Measurements from ENCODE around the gene PRR29.
A peak's percentile ranks its signal among the peaks of the same experiment; 100 is the strongest.

Gene PRR29

DNA sequence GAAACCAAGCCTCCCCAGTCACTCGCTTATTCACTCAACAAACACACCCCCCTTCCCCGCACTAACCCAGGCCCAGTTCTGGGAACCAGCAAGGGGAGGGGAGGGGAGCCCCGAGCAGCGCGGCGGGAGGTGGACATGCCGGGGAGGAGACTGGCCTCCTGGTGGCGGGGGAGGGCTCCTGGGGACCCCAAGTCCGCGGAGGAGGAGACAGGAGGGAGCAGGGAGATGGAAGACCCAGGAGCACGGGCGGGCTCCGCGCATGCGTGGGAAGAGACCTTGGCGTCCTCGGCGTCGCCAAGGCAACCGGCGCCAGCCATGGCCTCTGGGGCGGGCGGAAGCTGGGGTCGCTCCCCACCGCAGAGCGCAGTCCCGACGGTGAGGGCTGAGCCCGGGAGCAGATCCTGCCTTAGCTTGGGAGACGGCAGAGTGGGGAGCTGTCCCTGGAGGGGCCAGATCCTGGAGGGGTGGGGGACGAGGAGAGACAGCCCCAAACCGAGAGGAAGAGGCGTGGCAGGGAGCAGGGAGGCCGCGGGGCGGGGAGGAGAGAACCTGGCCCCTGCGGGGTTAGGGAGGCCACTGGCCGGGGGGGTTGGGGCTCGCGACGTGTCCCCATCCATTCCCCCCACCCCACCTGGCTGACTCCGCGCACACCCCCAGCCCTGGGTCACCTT, at the start of gene PRR29:
PRR29 (plus strand) TSS at position 302 of the 671 bp plus-strand sequence; CDS start at position 316, 14 bp downstream.
- Histone ChIP-seq H3K9ac (ENCODE audit: low read length) (peak within 1 kb of the TSS; percentile 40), H3K4me3 (ENCODE audit: low read depth, low read length) (peak within 1 kb of the TSS; percentile 98), H3K9me3 (ENCODE audit: control insufficient read depth, insufficient read depth, low read depth, low read length) (no peaks in the 10 kb centered on the region), H3K27me3 (ENCODE audit: control insufficient read depth, insufficient read depth, low read length) (peaks cover 48% of the 10 kb centered on the region), H3K36me3 (ENCODE audit: control insufficient read depth, insufficient read depth, low read length) (no peaks in the 10 kb centered on the region), H3K4me1 (ENCODE audit: control insufficient read depth, insufficient read depth, low read length) (peaks cover 7% of the 10 kb centered on the region), H3K27ac (ENCODE audit: low read depth, low read length) (no peak within 1 kb of the TSS)

DNA sequence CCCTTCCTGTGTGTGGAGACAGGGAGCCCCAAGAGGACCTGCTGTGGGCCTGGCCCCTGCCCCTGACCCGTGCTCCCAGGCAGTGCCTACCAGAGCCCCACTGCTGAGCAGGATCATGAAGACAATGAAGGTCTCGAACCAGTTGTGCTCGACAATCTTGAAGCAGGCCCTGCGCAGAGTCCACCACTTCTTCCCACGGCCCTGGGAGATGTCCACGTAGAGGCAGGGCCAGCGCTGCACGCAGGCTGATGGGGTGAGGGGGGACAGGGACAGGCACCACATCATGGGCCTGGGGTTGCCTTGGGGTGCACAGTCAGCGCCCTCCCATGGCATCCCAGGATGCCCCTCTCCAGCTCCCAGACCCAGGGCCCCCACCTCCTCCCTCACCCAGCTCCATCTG, 49.6 kb upstream of the PRR29 start:
- Histone ChIP-seq H3K9ac (ENCODE audit: low read length) (no peak overlapping the region), H3K27me3 (ENCODE audit: control insufficient read depth, insufficient read depth, low read length) (no peaks in the 10 kb centered on the region), H3K9me3 (ENCODE audit: control insufficient read depth, insufficient read depth, low read depth, low read length) (no peaks in the 10 kb centered on the region), H3K4me1 (ENCODE audit: control insufficient read depth, insufficient read depth, low read length) (peaks cover 4% of the 10 kb centered on the region), H3K4me3 (ENCODE audit: low read depth, low read length) (no peak overlapping the region), H3K27ac (ENCODE audit: low read depth, low read length) (no peak overlapping the region), H3K36me3 (ENCODE audit: control insufficient read depth, insufficient read depth, low read length) (no peaks in the 10 kb centered on the region)

DNA sequence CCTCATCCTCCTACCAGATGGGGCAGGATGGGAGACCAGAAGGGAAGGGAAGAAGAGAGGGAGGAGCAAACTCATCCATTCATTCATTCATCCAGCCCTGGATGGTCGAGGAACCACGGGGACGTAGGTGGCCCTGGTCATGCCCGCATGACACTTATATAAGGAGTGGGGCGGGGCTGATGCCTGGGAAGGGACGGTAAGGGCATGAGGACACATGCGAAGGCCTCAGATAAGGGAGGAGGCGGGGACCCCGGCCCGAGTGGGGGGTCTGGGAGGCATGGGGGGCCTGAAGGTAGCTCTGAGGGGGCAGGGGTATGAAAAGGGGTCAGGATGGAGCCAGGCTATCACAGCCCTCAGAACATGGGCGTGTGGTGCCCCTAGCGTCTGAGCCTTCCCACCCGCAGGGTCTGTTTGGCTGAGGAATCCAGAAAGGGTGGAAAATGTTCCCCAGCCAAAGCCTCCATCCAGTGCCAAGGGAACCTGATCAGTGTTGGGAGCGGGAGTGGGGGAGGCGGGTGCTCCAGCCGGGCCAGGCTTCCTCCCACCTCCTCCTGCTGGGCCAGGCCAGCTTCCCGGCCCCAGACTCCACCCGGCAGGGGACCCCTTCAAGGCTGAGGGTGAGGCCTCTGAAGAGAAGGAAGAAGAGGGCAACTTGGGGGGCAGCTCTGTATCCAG, 48.4 kb upstream of the PRR29 start:
- Histone ChIP-seq H3K9me3 (ENCODE audit: control insufficient read depth, insufficient read depth, low read depth, low read length) (no peaks in the 10 kb centered on the region), H3K27ac (ENCODE audit: low read depth, low read length) (no peak overlapping the region), H3K4me1 (ENCODE audit: control insufficient read depth, insufficient read depth, low read length) (peaks cover 4% of the 10 kb centered on the region), H3K9ac (ENCODE audit: low read length) (no peak overlapping the region), H3K4me3 (ENCODE audit: low read depth, low read length) (no peak overlapping the region), H3K36me3 (ENCODE audit: control insufficient read depth, insufficient read depth, low read length) (no peaks in the 10 kb centered on the region), H3K27me3 (ENCODE audit: control insufficient read depth, insufficient read depth, low read length) (no peaks in the 10 kb centered on the region)

DNA sequence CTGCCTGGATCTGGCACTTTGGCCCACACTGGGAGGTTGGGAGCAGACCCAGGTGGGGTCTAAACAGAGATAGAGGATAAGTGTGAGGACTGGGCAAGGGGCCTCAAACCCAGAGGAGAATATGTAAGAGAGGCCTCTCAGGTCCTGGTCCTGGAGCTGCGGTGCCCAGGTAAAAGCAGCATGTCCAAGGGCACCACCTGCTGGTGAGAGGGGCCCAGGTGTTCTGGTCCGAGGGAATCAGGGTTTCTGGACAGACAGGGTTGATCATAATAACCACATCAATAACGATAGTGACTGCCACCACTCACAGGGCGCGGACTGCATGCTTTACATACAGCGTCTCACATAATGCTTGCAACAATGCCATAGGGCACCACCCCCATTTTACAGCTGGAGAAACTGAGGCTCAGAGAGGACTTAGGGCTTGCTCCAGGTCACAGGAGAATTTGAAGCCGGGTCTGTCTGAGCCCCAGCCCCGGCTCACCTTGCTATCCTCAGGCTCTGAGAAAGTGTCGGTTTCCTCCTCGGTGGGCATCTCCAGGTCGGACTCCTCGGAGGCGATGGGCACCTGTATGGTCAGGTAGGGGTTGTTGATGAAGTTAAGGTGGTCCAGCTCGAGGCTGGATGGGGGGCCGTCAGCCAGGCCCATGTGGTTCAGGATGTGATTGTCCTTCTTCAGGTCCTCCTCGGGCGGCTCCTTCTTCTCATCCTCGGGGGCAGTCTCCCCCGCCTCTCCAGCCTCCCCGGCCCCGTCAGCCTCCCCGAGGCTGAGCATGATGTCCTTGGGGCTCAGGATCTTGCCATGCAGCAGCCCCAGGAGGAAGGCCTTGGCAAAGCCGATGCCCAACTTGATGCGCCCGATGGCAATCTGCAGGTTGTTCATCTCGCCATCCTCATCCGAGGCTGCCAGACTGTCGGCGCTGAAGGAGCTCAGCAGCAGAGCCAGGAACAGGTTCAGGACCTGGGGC, 46.9 kb upstream of the PRR29 start:
- Histone ChIP-seq H3K27me3 (ENCODE audit: control insufficient read depth, insufficient read depth, low read length) (no peaks in the 10 kb centered on the region), H3K4me3 (ENCODE audit: low read depth, low read length) (no peak overlapping the region), H3K36me3 (ENCODE audit: control insufficient read depth, insufficient read depth, low read length) (no peaks in the 10 kb centered on the region), H3K9ac (ENCODE audit: low read length) (no peak overlapping the region), H3K4me1 (ENCODE audit: control insufficient read depth, insufficient read depth, low read length) (peaks cover 4% of the 10 kb centered on the region), H3K27ac (ENCODE audit: low read depth, low read length) (no peak overlapping the region), H3K9me3 (ENCODE audit: control insufficient read depth, insufficient read depth, low read depth, low read length) (no peaks in the 10 kb centered on the region)

DNA sequence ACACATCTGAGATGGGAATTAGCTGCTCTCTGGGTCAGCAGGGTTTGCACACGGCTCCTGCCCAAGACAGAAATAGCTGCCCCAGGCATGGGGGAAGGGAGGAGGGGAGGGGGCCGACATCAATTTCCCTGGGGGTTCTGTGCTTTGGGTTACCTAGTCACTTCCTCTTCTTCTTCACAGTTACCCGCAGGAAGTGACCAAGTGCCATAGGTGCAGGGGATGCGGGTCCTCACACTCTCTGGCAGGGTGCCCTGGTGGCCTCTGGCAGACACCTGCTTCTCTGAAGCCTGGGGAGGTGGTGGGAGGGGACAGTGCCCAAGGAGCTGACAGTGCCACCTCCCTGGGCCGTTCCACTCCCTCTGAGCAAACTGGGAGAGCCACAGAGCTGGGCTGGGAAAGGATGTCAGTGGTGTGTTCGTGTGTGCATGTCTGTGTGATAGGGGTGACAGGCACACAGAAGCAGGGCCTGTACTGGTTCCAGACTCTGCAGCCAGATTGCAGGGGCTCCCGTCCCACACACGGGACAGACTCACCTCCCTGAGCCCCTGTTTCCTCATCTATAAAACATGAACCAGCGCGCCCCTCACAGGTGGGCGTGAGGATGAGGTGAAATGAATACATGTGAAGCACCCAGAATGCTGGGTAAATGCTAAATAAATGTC, 43.6 kb upstream of the PRR29 start:
- H3K27ac ChIP-seq (ENCODE audit: low read depth, low read length), result no peak overlapping the region
- H3K9me3 ChIP-seq (ENCODE audit: control insufficient read depth, insufficient read depth, low read depth, low read length), result no peaks in the 10 kb centered on the region
- H3K27me3 ChIP-seq (ENCODE audit: control insufficient read depth, insufficient read depth, low read length), result peaks cover 3% of the 10 kb centered on the region; the same call in 1 of the 2 replicates
- no peak overlapping the region for H3K4me3 ChIP-seq (ENCODE audit: low read depth, low read length)
- H3K9ac ChIP-seq (ENCODE audit: low read length), result no peak overlapping the region
- H3K36me3 ChIP-seq (ENCODE audit: control insufficient read depth, insufficient read depth, low read length), result no peaks in the 10 kb centered on the region
- peaks cover 4% of the 10 kb centered on the region; the same call in 1 of the 2 replicates for H3K4me1 ChIP-seq (ENCODE audit: control insufficient read depth, insufficient read depth, low read length)

DNA sequence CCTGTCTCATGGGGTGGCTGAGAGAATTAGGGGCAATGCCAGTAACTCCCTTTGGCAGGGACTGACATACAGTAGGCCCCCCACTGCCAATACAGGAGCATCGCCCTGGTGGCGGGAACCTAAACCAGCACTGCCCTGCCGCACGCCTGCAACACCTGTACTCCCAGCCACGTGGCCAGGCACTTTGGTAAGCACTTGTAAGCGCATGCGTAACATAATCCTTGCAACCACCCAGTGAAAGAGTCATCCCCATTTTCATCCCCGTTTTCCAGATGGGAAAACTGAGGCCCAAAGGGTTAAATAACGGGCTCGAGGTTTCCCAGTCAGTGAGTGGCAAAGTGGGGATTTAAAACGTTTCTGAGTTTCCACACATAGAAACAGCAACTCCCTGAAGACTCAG, 42.9 kb upstream of the PRR29 start:
- H3K27ac ChIP-seq (ENCODE audit: low read depth, low read length), result no peak overlapping the region
- peaks cover 11% of the 10 kb centered on the region; the same call in 1 of the 2 replicates for H3K4me1 ChIP-seq (ENCODE audit: control insufficient read depth, insufficient read depth, low read length)
- peaks cover 10% of the 10 kb centered on the region; the same call in 1 of the 2 replicates for H3K27me3 ChIP-seq (ENCODE audit: control insufficient read depth, insufficient read depth, low read length)
- no peak overlapping the region for H3K9ac ChIP-seq (ENCODE audit: low read length)
- no peaks in the 10 kb centered on the region for H3K36me3 ChIP-seq (ENCODE audit: control insufficient read depth, insufficient read depth, low read length)
- H3K4me3 ChIP-seq (ENCODE audit: low read depth, low read length), result no peak overlapping the region
- no peaks in the 10 kb centered on the region for H3K9me3 ChIP-seq (ENCODE audit: control insufficient read depth, insufficient read depth, low read depth, low read length)

DNA sequence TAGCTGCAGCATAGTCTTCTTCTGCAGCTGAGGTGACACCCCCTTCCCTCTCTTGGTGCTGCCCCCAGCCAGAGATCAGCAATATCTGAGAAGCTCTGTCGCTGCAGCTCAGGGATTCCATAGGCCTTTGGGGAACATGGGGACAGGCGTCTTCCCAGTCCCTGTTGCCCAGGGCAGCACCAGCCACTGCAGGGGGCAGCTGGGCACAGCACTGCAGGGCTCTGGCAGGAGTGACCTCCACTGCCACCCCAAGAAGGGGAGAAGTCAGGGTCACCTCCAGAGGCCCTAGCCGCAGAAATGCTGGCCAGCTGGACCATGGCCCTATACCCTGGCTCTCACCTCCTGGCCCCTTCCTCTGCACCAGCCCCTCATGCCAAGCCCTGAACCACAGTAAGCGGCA, 42.4 kb upstream of the PRR29 start:
- Histone ChIP-seq H3K36me3 (ENCODE audit: control insufficient read depth, insufficient read depth, low read length) (no peaks in the 10 kb centered on the region), H3K9ac (ENCODE audit: low read length) (no peak overlapping the region), H3K27me3 (ENCODE audit: control insufficient read depth, insufficient read depth, low read length) (peaks cover 14% of the 10 kb centered on the region; the same call in 1 of the 2 replicates), H3K4me1 (ENCODE audit: control insufficient read depth, insufficient read depth, low read length) (peaks cover 17% of the 10 kb centered on the region), H3K4me3 (ENCODE audit: low read depth, low read length) (no peak overlapping the region), H3K27ac (ENCODE audit: low read depth, low read length) (no peak overlapping the region), H3K9me3 (ENCODE audit: control insufficient read depth, insufficient read depth, low read depth, low read length) (no peaks in the 10 kb centered on the region)

DNA sequence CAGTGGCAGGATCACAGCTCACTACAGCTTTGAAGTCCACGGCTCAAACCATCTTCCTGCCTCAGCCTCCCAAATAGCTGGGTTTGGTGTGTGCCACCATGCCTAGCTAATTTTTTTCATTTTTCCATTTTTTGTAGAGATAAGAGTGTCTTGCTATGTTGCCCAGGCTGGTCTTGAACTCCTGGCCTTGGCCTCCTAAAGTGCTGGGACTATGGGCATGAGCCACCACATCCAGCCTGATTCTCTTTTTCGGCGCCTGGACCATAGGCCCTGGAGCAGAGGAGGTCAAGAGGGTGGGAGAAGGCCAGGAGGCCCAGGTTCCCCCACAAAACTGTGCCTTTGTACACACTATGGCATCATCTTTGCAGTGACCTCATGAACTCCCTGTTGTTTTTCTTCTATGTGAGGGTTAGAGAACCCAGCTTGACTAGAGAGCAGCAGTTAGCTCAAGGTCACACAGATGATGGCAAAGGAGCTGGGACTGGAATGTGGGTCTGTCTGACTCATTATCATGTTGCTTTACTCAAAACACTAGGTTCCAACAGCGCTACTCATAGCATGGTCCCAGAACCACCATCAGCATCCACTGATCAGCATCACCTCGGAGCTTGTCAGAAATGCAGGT, 41.7 kb upstream of the PRR29 start:
- H3K27me3 ChIP-seq (ENCODE audit: control insufficient read depth, insufficient read depth, low read length), result peaks cover 15% of the 10 kb centered on the region; the same call in 1 of the 2 replicates
- no peaks in the 10 kb centered on the region for H3K9me3 ChIP-seq (ENCODE audit: control insufficient read depth, insufficient read depth, low read depth, low read length)
- H3K4me3 ChIP-seq (ENCODE audit: low read depth, low read length), result no peak overlapping the region
- peaks cover 22% of the 10 kb centered on the region for H3K4me1 ChIP-seq (ENCODE audit: control insufficient read depth, insufficient read depth, low read length)
- no peak overlapping the region for H3K9ac ChIP-seq (ENCODE audit: low read length)
- H3K27ac ChIP-seq (ENCODE audit: low read depth, low read length), result no peak overlapping the region
- H3K36me3 ChIP-seq (ENCODE audit: control insufficient read depth, insufficient read depth, low read length), result no peaks in the 10 kb centered on the region

DNA sequence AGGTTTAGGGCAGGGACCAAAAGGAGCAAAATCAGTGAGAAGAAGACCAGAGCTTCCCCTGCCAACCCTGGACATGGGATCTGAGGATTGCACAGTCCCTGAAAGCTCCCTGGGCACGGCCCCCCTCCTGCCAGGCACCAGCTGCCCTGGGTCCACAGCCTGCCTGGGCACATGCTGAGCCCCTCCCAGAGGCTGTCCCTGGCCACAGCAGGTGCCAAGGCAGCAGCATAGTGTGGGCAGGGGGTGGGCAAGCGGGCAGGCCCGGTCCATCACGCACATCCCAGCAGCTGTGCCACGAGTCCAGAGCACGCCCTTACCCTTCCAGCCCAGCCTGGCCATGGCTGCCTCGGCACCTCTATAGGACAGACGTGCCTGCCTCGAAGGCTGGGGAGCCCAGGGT, 38.1 kb upstream of the PRR29 start:
- peaks cover 31% of the 10 kb centered on the region for H3K4me1 ChIP-seq (ENCODE audit: control insufficient read depth, insufficient read depth, low read length)
- no peak overlapping the region for H3K27ac ChIP-seq (ENCODE audit: low read depth, low read length)
- peak overlapping the region; percentile 56 for H3K4me3 ChIP-seq (ENCODE audit: low read depth, low read length)
- H3K36me3 ChIP-seq (ENCODE audit: control insufficient read depth, insufficient read depth, low read length), result no peaks in the 10 kb centered on the region
- H3K9me3 ChIP-seq (ENCODE audit: control insufficient read depth, insufficient read depth, low read depth, low read length), result no peaks in the 10 kb centered on the region
- peaks cover 15% of the 10 kb centered on the region; the same call in 1 of the 2 replicates for H3K27me3 ChIP-seq (ENCODE audit: control insufficient read depth, insufficient read depth, low read length)
- H3K9ac ChIP-seq (ENCODE audit: low read length), result no peak overlapping the region

DNA sequence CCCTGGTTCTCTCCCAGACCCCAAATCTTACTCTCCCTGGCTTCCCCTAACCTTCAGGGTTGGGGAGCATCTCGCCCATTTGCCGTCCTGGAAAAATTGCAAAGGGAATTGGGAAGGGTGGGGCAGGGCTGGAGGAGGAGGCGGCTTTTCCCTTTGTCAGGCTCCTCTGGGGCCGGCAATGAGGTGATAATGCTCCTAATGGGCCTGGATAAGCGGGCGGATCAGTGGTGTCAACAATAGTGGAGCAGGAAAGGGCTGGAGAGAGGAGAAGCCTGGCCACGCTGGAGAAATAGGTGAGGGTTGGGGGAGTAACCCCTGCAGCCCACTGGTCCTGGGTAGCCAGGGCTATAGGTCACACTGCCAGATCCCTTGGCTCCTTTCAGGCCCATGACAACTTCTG, 37.7 kb upstream of the PRR29 start:
- peaks cover 15% of the 10 kb centered on the region; the same call in 1 of the 2 replicates for H3K27me3 ChIP-seq (ENCODE audit: control insufficient read depth, insufficient read depth, low read length)
- peak overlapping the region; percentile 56 for H3K4me3 ChIP-seq (ENCODE audit: low read depth, low read length)
- H3K9me3 ChIP-seq (ENCODE audit: control insufficient read depth, insufficient read depth, low read depth, low read length), result no peaks in the 10 kb centered on the region
- no peak overlapping the region for H3K27ac ChIP-seq (ENCODE audit: low read depth, low read length)
- peaks cover 31% of the 10 kb centered on the region for H3K4me1 ChIP-seq (ENCODE audit: control insufficient read depth, insufficient read depth, low read length)
- no peaks in the 10 kb centered on the region for H3K36me3 ChIP-seq (ENCODE audit: control insufficient read depth, insufficient read depth, low read length)
- H3K9ac ChIP-seq (ENCODE audit: low read length), result no peak overlapping the region

Data from HUES6 (cell line).